ENCODE results near the gene CEBPZ. TPM values are rescaled to one million over a fixed set of nuclear protein-coding genes. Genes with fewer than 3 reads are reported as not detected.
"Not testable (repeated sequence)": the region's sequence is repeated elsewhere in the genome, so short reads cannot be mapped to it uniquely, and the experiment has no call there.

CEBPZ gene
- total RNA-seq, 1 donor from 2014 or later: 41.1 TPM

- peaks cover 6% of the 10 kb centered on the region for H3K4me1 Mint-ChIP-seq (ENCODE audit: low read depth, unreplicated experiment)
- H3K27ac Mint-ChIP-seq (ENCODE audit: unreplicated experiment): no peak overlapping the region
- H3K4me3 Mint-ChIP-seq (ENCODE audit: unreplicated experiment): no peak overlapping the region
- no peak for DNase-seq
- no peak for TF ChIP-seq CTCF (IDR thresholded peaks at IDR 0.05; ENCODE audit: partially characterized antibody, unreplicated experiment)
- peaks cover 27% of the 10 kb centered on the region for H3K36me3 Mint-ChIP-seq (ENCODE audit: unreplicated experiment)
- peaks cover 5% of the 10 kb centered on the region for H3K27me3 Mint-ChIP-seq (ENCODE audit: unreplicated experiment)
- H3K9me3 Mint-ChIP-seq (ENCODE audit: unreplicated experiment): peaks cover 3% of the 10 kb centered on the region
Observed at GRCh38 chr2:37201208-37201607, 30.2 kb downstream of the CEBPZ start.

- Mint-ChIP-seq H3K27me3 (ENCODE audit: unreplicated experiment) (peaks cover 6% of the 10 kb centered on the region), H3K36me3 (ENCODE audit: unreplicated experiment) (peaks cover 11% of the 10 kb centered on the region), H3K4me3 (ENCODE audit: unreplicated experiment) (no peak overlapping the region), H3K4me1 (ENCODE audit: low read depth, unreplicated experiment) (peaks cover 6% of the 10 kb centered on the region), H3K27ac (ENCODE audit: unreplicated experiment) (no peak overlapping the region), H3K9me3 (ENCODE audit: unreplicated experiment) (peaks cover 1% of the 10 kb centered on the region)
- no peak for DNase-seq
- no peak for TF ChIP-seq CTCF (IDR thresholded peaks at IDR 0.05; ENCODE audit: partially characterized antibody, unreplicated experiment)
Observed at GRCh38 chr2:37198681-37199065, 32.7 kb downstream of the CEBPZ start.

GRCh38 chr2:37196320-37197195, 34.8 kb downstream of the CEBPZ start, which contains the start of gene CEBPZOS:
CEBPZOS (plus strand) TSS chr2:37196496; CDS start chr2:37199705, 3,209 bp downstream.
- H3K9me3 Mint-ChIP-seq (ENCODE audit: unreplicated experiment): peaks cover 1% of the 10 kb centered on the region
- H3K4me3 Mint-ChIP-seq (ENCODE audit: unreplicated experiment): peak within 1 kb of the TSS; percentile 99
- H3K36me3 Mint-ChIP-seq (ENCODE audit: unreplicated experiment): peaks cover 8% of the 10 kb centered on the region
- no peak for TF ChIP-seq CTCF (IDR thresholded peaks at IDR 0.05; ENCODE audit: partially characterized antibody, unreplicated experiment)
- peak within 1 kb of the TSS; percentile 96 for H3K27ac Mint-ChIP-seq (ENCODE audit: unreplicated experiment)
- DNase-seq: peak; percentile 83
- H3K4me1 Mint-ChIP-seq (ENCODE audit: low read depth, unreplicated experiment): peaks cover 6% of the 10 kb centered on the region
- peaks cover 6% of the 10 kb centered on the region for H3K27me3 Mint-ChIP-seq (ENCODE audit: unreplicated experiment)

GRCh38 chr2:37195862-37196319, 35.5 kb downstream of the CEBPZ start:
- not testable (repeated sequence) for H3K4me1 Mint-ChIP-seq (ENCODE audit: low read depth, unreplicated experiment); DNase-seq; H3K27me3 Mint-ChIP-seq (ENCODE audit: unreplicated experiment); H3K36me3 Mint-ChIP-seq (ENCODE audit: unreplicated experiment); H3K9me3 Mint-ChIP-seq (ENCODE audit: unreplicated experiment)
- Mint-ChIP-seq H3K27ac (ENCODE audit: unreplicated experiment) (peak overlapping the region; percentile 96), H3K4me3 (ENCODE audit: unreplicated experiment) (peak overlapping the region; percentile 99)

GRCh38 chr2:37192551-37192950, 38.8 kb downstream of the CEBPZ start:
- TF ChIP-seq CTCF (IDR thresholded peaks at IDR 0.05; ENCODE audit: partially characterized antibody, unreplicated experiment): no peak
- peaks cover 1% of the 10 kb centered on the region for H3K9me3 Mint-ChIP-seq (ENCODE audit: unreplicated experiment)
- peaks cover 8% of the 10 kb centered on the region for H3K36me3 Mint-ChIP-seq (ENCODE audit: unreplicated experiment)
- H3K27ac Mint-ChIP-seq (ENCODE audit: unreplicated experiment): no peak overlapping the region
- no peaks in the 10 kb centered on the region for H3K4me1 Mint-ChIP-seq (ENCODE audit: low read depth, unreplicated experiment)
- peaks cover 6% of the 10 kb centered on the region for H3K27me3 Mint-ChIP-seq (ENCODE audit: unreplicated experiment)
- DNase-seq: no peak
- no peak overlapping the region for H3K4me3 Mint-ChIP-seq (ENCODE audit: unreplicated experiment)
